SK-N-SH (cell line): ENCODE measurements around the gene CASP1. TPM values are rescaled to one million over a fixed set of nuclear protein-coding genes. Genes with fewer than 3 reads are reported as not detected.

ENCODE experiments used
- CTCF ChIA-PET: fragments of 300-600, 350-600 bp; formaldehyde crosslinking; extraction: SDS; loops from one replicate; lab custom pipeline; 2021; lab: Yijun Ruan, JAX
- POLR2A ChIA-PET: fragments of 350-600 bp; sonication (Branson Sonifier 250); formaldehyde crosslinking; extraction: SDS; loops from one replicate; lab custom pipeline; 2020; ENCODE audit warnings: antibody characterized with exemption, inconsistent platforms; lab: Yijun Ruan, JAX
- DNase-seq: peaks from one replicate; pipeline ENCODE4 v3.0.0; 2012
- H2AFZ ChIP-seq: fragments of 200-600 bp; sonication (generic); 2 replicates; pipeline ENCODE4 v1.8.1; 2016; ENCODE audit warnings: antibody characterized with exemption, mild to moderate bottlenecking, low read depth
- H3F3A ChIP-seq: fragments of 200-600 bp; sonication (generic); replicated peaks from 2 replicates; pipeline ENCODE3; 2016; ENCODE audit warnings: antibody characterized with exemption, mild to moderate bottlenecking; ENCODE audit not compliant: insufficient read depth
- H3K27ac ChIP-seq, 2 experiments: fragments of 200-500 bp in 1 of 2; fragments of 200-600 bp in 1 of 2; sonication (Bioruptor generic) in 1 of 2; sonication (generic), shearing (Covaris generic) in 1 of 2; 2 replicates each; pipeline versions ENCODE4 v1.5.1 to v1.6.1; 2014 to 2016; ENCODE audit warnings: low read depth in 2 of 2, inconsistent platforms in 1 of 2, low read length in 1 of 2, mild to moderate bottlenecking in 1 of 2, mixed read lengths in 1 of 2
- H3K27me3 ChIP-seq: fragments of 200-600 bp; sonication (generic), shearing (Covaris generic); 2 replicates; pipeline ENCODE4 v1.6.1; 2016; ENCODE audit warnings: mixed run types; ENCODE audit not compliant: insufficient read depth
- H3K36me3 ChIP-seq, 2 experiments: fragments of 200-500 bp in 1 of 2; fragments of 200-600 bp in 1 of 2; sonication (Bioruptor generic) in 1 of 2; sonication (generic) in 1 of 2; replicated peaks in 1 of 2; 2 replicates each; pipeline versions ENCODE3 to v1.5.1; 2014 to 2016; ENCODE audit warnings: low read length in 1 of 2, mild to moderate bottlenecking in 1 of 2; ENCODE audit not compliant: insufficient read depth in 2 of 2, control insufficient read depth in 1 of 2
- H3K4me1 ChIP-seq, 2 experiments: fragments of 200-500 bp in 1 of 2; fragments of 200-600 bp in 1 of 2; sonication (Bioruptor generic) in 1 of 2; sonication (generic), shearing (Covaris generic) in 1 of 2; 2 replicates each; pipeline versions ENCODE4 v1.5.1 to v1.6.1; 2014 to 2016; ENCODE audit warnings: low read depth in 1 of 2, low read length in 1 of 2, mixed run types in 1 of 2; ENCODE audit not compliant: insufficient read depth in 2 of 2, control insufficient read depth in 1 of 2
- H3K4me2 ChIP-seq: fragments of 200-600 bp; sonication (generic), shearing (Covaris generic); 2 replicates; pipeline ENCODE4 v1.6.1; 2017; ENCODE audit warnings: mixed run types
- H3K4me3 ChIP-seq, 2 experiments: fragments of 200-500 bp in 1 of 2; fragments of 200-600 bp in 1 of 2; sonication (Bioruptor generic) in 1 of 2; sonication (generic), shearing (Covaris generic) in 1 of 2; 2 replicates each; pipeline versions ENCODE4 v1.5.1 to v1.8.1; 2014 to 2016; ENCODE audit warnings: low read depth in 2 of 2, inconsistent platforms in 1 of 2, low read length in 1 of 2, mild to moderate bottlenecking in 1 of 2, mixed read lengths in 1 of 2, moderate library complexity in 1 of 2
- H3K79me2 ChIP-seq: fragments of 200-600 bp; sonication (generic); 2 replicates; pipeline ENCODE4 v1.8.1; 2017; ENCODE audit warnings: mild to moderate bottlenecking; ENCODE audit not compliant: insufficient read depth
- H3K9ac ChIP-seq: fragments of 200-600 bp; sonication (generic); 2 replicates; pipeline ENCODE4 v1.6.1; 2017; ENCODE audit warnings: mixed run types
- H3K9me2 ChIP-seq: fragments of 200-600 bp; sonication (generic); 2 replicates; pipeline ENCODE4 v1.6.1; 2017; ENCODE audit warnings: mixed run types
- H3K9me3 ChIP-seq: fragments of 200-600 bp; sonication (generic); 2 replicates; pipeline ENCODE4 v1.6.1; 2017; ENCODE audit warnings: mixed run types, mild to moderate bottlenecking, moderate library complexity
- H4K20me1 ChIP-seq: fragments of 200-600 bp; sonication (generic); 2 replicates; pipeline ENCODE4 v1.6.1; 2017; ENCODE audit warnings: mild to moderate bottlenecking, mixed run types; ENCODE audit not compliant: insufficient read depth
- CHD2 ChIP-seq: fragments of 150-350 bp; IDR thresholded peaks from 2 replicates; pipeline ENCODE4 v1.6.1; 2018; ENCODE audit warnings: low read length; ENCODE audit not compliant: partially characterized antibody
- EP300 ChIP-seq, 2 experiments: IDR thresholded peaks; 2 replicates each; pipeline versions ENCODE4 v1.4.0 to v1.6.1; 2012; ENCODE audit warnings: borderline replicate concordance in 1 of 2, low read depth in 1 of 2, low read length in 1 of 2
- GABPA ChIP-seq: IDR thresholded peaks from 2 replicates; pipeline ENCODE4 v1.4.0; 2012; ENCODE audit warnings: low read depth, mild to moderate bottlenecking
- GATA2 ChIP-seq: sonication (generic); formaldehyde crosslinking; IDR thresholded peaks from 2 replicates; pipeline ENCODE4 v1.5.0; 2020; ENCODE audit warnings: mild to moderate bottlenecking, missing genetic modification reagents
- JUND ChIP-seq: IDR thresholded peaks from 2 replicates; pipeline ENCODE4 v1.4.0; 2012
- MEF2A ChIP-seq: IDR thresholded peaks from 2 replicates; pipeline ENCODE4 v1.4.0; 2012; ENCODE audit warnings: low read depth, borderline replicate concordance
- NFIC ChIP-seq: IDR thresholded peaks from 2 replicates; pipeline ENCODE4 v1.4.0; 2012; ENCODE audit warnings: borderline replicate concordance
- POLR2AphosphoS5 ChIP-seq: IDR thresholded peaks from 2 replicates; pipeline ENCODE4 v1.6.1; 2012; ENCODE audit warnings: low read depth, low read length
- RAD21 ChIP-seq: IDR thresholded peaks from 2 replicates; pipeline ENCODE4 v1.6.1; 2012; ENCODE audit warnings: mild to moderate bottlenecking, low read length
- SIN3A ChIP-seq: IDR thresholded peaks from 2 replicates; pipeline ENCODE4 v1.6.1; 2012; ENCODE audit warnings: low read depth, mild to moderate bottlenecking, low read length, moderate library complexity, borderline replicate concordance
- TAF1 ChIP-seq: IDR thresholded peaks from 2 replicates; pipeline ENCODE4 v1.6.1; 2012; ENCODE audit warnings: low read depth, mild to moderate bottlenecking, low read length, moderate library complexity, borderline replicate concordance
- TCF12 ChIP-seq: IDR thresholded peaks from 2 replicates; pipeline ENCODE4 v1.4.0; 2012
- YY1 ChIP-seq: IDR thresholded peaks from 2 replicates; pipeline ENCODE4 v1.4.0; 2012; ENCODE audit warnings: low read depth, mild to moderate bottlenecking
- WGBS: methylation state at CpG from one replicate; pipeline ENCODE4 v1.1.6; 2017; ENCODE audit warnings: low lambda C conversion rate; 5-methylcytosine and 5-hydroxymethylcytosine counted together
- polyA plus RNA-seq, 3 experiments: library from polyadenylated mRNA; depleted of rRNA; stranded (reverse); fragments of >200 nt; gene quantifications; 2 replicates each; pipeline ENCODE4 v1.2.3, GENCODE V29; 2012
- TF ChIP-seq, protein P1 (sequence below): fragments of 150-350 bp; IDR thresholded peaks from 2 replicates; pipeline ENCODE4 v1.6.1; 2016; ENCODE audit warnings: mild to moderate bottlenecking, low read depth, low read length
- TF ChIP-seq, protein P2 (sequence below): IDR thresholded peaks from 2 replicates; pipeline ENCODE4 v1.4.0; 2012; ENCODE audit warnings: low read depth, borderline replicate concordance
- TF ChIP-seq, protein P3 (sequence below): IDR thresholded peaks from 2 replicates; pipeline ENCODE4 v1.4.0; 2012; ENCODE audit warnings: low read depth
- TF ChIP-seq, protein P4 (sequence below): IDR thresholded peaks from 2 replicates; pipeline ENCODE4; 2012
- TF ChIP-seq, protein P5 (sequence below): fragments of 150-350 bp; IDR thresholded peaks from 2 replicates; pipeline ENCODE4 v1.6.1; 2017; ENCODE audit warnings: antibody characterized with exemption, low read length, low read depth, borderline replicate concordance

CASP1 gene
- polyA plus RNA-seq, 1 of the 3 experiments (the other 2 are of a cell fraction): not detected

DNA sequence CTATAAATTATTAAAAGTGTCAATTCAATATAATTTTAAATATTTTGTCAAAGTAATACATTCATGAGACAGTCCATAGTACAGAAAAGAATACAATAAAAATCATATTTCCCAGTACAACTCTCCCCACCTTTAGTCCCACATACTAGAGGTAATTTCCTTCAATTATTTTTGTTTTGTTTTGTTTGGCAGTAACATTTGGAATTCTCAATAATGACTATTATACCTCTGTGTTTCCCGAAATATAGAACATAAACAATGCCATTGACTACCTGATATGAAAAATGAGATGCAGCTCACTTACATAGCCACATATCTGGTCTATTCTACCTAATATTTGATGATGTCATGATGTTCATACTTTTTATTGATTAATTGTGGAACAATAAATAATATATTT is 42.2 kb downstream of the CASP1 start (continued):
- TF ChIP-seq, protein P1, sequence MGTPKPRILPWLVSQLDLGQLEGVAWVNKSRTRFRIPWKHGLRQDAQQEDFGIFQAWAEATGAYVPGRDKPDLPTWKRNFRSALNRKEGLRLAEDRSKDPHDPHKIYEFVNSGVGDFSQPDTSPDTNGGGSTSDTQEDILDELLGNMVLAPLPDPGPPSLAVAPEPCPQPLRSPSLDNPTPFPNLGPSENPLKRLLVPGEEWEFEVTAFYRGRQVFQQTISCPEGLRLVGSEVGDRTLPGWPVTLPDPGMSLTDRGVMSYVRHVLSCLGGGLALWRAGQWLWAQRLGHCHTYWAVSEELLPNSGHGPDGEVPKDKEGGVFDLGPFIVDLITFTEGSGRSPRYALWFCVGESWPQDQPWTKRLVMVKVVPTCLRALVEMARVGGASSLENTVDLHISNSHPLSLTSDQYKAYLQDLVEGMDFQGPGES: no peak
- TF ChIP-seq, protein P2, sequence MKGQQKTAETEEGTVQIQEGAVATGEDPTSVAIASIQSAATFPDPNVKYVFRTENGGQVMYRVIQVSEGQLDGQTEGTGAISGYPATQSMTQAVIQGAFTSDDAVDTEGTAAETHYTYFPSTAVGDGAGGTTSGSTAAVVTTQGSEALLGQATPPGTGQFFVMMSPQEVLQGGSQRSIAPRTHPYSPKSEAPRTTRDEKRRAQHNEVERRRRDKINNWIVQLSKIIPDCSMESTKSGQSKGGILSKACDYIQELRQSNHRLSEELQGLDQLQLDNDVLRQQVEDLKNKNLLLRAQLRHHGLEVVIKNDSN: no peak
- TF ChIP-seq YY1 (no peak), CHD2 (no peak), POLR2AphosphoS5 (no peak), TCF12 (no peak), MEF2A (no peak), GABPA (no peak), EP300 (IDR thresholded peaks at IDR 0.05; ENCODE audit: borderline replicate concordance in 1 of 2, low read depth in 1 of 2, low read length in 1 of 2) (no peak)
- TF ChIP-seq, protein P3, sequence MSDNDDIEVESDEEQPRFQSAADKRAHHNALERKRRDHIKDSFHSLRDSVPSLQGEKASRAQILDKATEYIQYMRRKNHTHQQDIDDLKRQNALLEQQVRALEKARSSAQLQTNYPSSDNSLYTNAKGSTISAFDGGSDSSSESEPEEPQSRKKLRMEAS: no peak
- TF ChIP-seq, protein P4, sequence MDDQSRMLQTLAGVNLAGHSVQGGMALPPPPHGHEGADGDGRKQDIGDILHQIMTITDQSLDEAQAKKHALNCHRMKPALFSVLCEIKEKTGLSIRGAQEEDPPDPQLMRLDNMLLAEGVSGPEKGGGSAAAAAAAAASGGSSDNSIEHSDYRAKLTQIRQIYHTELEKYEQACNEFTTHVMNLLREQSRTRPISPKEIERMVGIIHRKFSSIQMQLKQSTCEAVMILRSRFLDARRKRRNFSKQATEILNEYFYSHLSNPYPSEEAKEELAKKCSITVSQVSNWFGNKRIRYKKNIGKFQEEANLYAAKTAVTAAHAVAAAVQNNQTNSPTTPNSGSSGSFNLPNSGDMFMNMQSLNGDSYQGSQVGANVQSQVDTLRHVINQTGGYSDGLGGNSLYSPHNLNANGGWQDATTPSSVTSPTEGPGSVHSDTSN: no peak

DNA sequence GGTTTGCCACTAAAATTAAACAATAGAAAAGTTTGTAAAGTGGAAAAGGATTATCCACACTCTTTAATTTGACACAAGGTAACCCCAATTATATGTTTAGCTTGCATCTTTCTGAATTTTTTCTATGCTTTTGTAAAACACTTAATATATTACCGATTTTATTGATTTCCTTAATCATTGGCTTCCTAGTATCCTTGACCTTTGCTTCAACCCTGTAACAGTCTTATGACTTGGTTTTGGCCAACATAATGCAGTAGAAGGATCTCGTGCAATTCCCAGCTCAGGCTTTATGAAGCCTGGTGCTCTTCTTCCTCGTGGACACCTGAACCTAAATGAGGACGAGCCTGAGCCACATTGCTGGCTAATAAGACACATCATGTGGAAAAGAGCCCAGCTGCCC is 43.0 kb downstream of the CASP1 start:
- H3K4me2 ChIP-seq: no peak overlapping the region

More for the DNA sequence above, 43.0 kb downstream of the CASP1 start:
- Histone ChIP-seq H4K20me1 (no peaks in the 10 kb centered on the region), H3K9me3 (no peaks in the 10 kb centered on the region; the same call in 1 of the 2 replicates), H3F3A (no peaks in the 10 kb centered on the region), H3K9me2 (no peaks in the 10 kb centered on the region), H2AFZ (no peak overlapping the region), H3K36me3 (no peaks in the 10 kb centered on the region), H3K4me1 (no peaks in the 10 kb centered on the region), H3K9ac (no peak overlapping the region), H3K4me3 (no peak overlapping the region), H3K79me2 (no peaks in the 10 kb centered on the region), H3K27me3 (no peaks in the 10 kb centered on the region), H3K27ac (no peak overlapping the region)
- 42% methylated on average over 4 of the region's 4 CpGs for WGBS
- TF ChIP-seq JUND (no peak), RAD21 (no peak), MEF2A (no peak), NFIC (no peak), GATA2 (CRISPR knock-in tag) (no peak), YY1 (no peak), SIN3A (no peak), TAF1 (no peak)
- TF ChIP-seq, protein P2: no peak
- TF ChIP-seq, protein P5, sequence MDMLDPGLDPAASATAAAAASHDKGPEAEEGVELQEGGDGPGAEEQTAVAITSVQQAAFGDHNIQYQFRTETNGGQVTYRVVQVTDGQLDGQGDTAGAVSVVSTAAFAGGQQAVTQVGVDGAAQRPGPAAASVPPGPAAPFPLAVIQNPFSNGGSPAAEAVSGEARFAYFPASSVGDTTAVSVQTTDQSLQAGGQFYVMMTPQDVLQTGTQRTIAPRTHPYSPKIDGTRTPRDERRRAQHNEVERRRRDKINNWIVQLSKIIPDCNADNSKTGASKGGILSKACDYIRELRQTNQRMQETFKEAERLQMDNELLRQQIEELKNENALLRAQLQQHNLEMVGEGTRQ: no peak
- ChIA-PET CTCF (no interaction called here), POLR2A (no interaction called here)
- DNase-seq: no peak
